CD4-positive, alpha-beta T cell treated with Interleukin-15 for 4 hours (primary cell): Measurements from ENCODE around the gene CNOT6.
"Not testable (repeated sequence)": the region's sequence is repeated elsewhere in the genome, so short reads cannot be mapped to it uniquely, and the experiment has no call there.

Experiments used
- DNase-seq: peaks from one replicate; pipeline ENCODE4 v3.0.0-alpha.2; 2020; ENCODE audit warnings: low spot score

Gene CNOT6

DNA sequence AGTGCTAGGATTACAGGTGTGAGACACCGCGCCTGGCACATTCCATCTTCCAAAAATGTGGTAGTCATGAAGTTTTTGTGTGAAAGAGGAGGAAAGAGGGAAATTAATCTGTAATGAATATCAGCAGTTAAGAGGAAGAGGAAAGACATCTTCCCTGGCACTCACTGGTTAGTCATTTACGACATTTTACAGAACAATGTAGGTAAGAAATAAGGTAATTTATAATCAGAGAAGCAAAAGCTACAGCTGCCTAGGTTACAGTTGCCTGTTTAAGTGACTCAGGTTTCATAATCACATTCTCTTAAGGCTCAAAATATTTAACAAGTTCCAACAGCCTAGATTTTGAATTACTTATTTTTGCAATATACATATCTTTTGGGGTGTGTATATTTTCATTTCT is 26.9 kb downstream of the CNOT6 start:
- DNase-seq: no peak

DNA sequence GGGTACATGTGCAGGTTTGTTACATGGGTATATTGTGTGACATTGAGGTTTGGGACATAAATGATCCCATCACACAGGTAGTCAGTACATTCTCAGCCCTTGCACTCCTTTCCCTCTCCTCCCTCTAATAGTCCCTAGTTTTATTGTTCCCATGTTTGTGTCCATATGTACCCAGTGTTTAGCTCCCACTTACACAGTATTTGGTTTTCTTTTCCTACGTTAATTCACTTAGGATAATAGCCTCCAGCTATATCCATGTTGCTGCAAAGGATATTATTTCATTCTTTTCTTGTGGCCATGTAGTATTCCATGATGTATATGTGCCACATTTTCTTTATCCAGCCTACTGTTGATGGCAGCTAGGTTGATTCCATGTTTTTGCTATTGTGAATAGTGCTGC is 27.4 kb downstream of the CNOT6 start:
- no peak for DNase-seq

DNA sequence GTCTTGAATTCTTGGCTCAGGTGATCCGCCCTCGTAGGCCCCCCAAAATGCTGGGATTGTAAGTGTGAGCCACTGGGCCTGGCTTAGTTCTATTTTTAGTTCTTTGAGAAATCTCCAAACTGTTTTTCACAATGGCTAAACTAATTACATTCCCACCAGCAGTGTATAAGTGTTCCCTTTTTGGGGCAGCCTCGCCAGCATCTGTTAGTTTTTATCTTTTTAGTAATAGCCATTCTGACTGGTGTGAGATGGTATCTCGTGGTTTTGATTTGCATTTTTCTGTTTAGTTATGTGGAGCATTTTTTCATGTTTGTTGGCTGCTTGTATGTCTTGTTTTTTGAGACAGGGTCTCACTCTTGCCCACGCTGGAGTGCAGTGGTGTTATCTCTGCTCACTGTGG is 28.2 kb downstream of the CNOT6 start:
- DNase-seq: no peak

DNA sequence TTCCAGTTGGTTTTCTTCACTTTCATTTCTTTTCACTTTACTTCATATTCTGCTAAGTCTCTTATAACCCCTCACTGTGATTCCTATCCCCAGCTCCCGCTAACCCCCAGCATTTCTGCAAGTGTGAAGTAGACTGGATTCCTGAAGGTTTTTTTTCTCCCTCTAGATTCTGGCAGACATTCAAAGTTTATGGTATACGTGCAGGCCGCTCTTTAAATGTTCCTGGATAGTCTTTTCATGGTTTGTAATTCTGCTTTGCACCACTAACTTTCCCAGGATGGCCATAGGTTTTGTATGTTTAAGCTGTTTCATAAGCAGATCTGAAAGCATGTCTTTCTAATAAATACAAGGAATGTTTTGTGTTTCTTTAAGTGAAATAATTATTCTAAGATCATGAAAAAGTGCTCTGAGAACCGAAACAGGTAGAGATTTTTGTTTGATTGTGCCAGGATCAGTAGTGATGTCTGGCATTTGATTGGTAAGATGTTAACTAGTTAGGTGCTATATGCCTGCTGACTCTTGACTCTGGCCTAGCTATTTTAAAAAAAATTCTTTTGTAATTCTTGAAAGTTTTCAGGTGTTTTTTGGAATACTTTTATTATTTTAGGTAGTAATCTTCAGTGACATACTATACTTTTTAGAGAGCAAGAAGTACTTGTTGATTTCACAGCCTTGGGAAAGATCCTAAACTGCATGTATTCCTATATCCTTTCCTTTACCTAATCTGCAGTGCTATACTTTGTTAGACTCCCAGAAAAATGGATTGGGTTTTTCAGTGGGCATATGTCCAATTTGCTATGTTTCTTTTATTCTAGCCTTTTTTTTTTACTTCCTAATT is 29.7 kb downstream of the CNOT6 start:
- DNase-seq: no peak

DNA sequence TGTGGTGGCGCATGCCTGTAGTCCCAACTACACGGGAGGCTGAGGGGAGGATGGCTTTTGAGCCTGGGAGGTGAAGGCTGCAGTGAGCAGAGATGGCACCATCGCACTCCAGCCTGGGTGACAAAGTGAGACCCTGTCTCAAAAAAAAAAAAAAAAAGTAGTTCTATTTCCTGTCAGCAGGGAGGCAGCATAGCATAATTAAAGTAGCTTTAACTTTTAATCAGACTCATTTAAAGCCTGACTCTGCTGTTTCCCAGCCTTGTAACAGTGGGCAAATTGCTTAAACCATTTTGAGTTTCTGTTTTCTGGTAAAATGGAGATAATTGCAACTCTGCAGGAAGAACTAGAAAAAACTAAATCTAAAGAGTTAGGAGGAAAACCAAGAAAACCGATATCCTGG is 31.2 kb downstream of the CNOT6 start:
- no peak for DNase-seq

DNA sequence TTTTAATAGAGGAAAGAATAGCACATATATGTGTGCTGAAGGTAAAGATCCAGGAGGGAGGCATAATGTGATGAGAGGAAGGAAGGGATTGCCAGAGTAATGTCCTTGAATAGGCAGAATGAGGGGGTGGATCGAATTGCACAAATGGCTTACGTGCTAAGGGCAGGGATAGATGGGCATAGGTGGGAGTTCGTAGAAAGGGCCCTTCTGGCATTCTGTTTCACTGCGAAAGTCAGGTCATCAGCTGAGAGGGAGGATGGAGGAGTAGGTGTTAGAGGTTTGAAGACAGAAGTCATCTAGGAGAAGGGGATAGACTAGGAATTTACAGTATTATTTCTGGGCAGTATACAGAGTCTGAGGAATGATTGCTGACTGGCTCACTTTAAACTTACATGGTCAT is 32.1 kb downstream of the CNOT6 start:
- DNase-seq: no peak

DNA sequence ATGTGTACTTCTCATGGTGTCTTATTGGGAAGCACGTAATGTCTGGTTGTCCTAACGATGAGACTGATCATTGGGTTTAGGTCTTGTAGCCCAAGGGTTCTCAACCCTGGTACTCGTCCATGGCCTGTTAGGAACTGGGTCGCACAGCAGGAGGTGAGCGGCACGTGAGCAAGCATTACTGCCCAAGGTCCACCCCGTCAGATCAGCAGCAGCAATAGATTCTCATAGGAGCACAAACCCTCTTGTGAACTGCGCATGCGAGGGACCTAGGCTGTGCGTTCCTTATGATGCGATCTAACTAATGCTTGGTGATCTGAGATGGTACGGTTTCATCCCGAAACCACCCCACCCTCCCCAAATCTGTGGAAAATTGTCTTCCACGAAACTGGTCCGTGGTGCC is 33.5 kb downstream of the CNOT6 start:
- no peak for DNase-seq

DNA sequence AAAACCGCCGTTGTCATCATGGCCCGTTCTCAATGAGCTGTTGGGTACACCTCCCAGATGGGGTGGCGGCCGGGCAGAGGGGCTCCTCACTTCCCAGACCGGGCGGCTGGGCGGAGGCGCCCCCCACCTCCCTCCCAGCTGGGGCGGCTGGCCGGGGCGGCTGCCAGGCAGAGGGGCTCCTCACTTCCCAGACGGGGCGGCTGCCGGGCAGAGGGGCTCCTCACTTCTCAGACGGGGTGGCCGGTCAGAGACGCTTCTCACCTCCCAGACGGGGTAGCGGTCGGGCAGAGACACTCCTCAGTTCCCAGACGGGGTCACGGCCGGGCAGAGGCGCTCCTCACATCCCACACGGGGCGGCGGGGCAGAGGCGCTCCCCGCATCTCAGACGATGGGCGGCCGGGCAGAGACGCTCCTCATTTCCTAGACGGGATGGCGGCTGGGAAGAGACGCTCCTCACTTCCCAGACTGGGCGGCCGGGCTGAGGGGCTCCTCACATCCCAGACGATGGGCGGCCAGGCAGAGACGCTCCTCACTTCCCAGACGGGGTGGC is 36.9 kb downstream of the CNOT6 start:
- not testable (repeated sequence) for DNase-seq

DNA sequence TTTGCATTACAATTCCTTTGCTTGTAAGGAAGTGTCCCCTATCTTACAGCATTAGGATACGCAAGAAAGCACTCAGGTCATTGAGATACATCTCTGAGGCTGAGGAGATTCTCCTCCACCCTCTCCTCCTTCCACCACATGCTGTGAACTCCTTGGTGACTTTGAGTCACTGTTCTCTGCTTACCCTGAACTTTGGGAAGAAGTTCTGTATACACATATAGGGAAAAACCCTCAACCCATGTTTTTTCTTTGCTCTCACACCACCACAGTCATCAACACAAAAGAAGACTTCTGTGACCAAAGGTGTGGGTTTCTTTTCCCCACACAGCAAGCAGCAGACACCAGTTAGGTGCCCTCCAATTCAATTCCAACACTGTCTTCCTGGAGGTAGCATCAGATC is 38.1 kb downstream of the CNOT6 start:
- DNase-seq: no peak

DNA sequence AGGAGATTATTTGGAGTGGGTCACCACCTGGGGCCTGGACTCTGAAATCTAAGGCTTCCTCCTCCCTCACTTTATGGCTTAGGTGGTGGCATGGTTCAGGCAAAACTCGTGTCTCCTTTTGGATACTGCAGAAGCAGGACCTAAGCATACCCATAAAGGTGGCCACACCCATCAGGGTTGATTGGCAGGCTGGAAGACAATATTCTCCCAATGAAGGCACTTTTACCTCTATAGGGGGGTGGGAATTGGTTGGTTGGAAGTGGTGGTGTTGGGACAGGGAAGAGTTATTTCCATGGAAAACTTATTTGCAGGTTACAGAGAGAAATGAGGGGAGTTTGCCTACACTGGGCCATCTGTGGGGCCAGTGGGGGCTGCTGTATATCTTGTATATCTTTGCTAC is 39.7 kb downstream of the CNOT6 start:
- DNase-seq: no peak

DNA sequence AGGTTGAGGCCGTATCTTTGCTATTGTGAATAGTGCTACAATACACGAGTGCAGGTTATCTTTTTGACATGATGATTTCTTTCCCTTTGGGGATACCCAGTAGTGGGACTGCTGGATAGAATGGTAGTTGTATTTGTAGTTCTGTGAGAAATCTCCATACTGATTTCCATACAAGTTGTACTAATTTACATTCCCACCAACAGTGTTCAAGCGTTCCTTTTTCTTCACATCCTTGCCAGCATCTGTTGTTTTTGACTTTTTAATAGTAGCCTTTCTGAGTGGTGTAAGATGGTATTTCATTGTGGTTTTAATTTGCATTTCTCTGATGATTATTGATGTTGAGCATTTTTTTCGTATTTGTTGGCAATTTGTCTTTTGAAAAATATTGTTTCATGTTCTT is 41.4 kb downstream of the CNOT6 start:
- DNase-seq: no peak

DNA sequence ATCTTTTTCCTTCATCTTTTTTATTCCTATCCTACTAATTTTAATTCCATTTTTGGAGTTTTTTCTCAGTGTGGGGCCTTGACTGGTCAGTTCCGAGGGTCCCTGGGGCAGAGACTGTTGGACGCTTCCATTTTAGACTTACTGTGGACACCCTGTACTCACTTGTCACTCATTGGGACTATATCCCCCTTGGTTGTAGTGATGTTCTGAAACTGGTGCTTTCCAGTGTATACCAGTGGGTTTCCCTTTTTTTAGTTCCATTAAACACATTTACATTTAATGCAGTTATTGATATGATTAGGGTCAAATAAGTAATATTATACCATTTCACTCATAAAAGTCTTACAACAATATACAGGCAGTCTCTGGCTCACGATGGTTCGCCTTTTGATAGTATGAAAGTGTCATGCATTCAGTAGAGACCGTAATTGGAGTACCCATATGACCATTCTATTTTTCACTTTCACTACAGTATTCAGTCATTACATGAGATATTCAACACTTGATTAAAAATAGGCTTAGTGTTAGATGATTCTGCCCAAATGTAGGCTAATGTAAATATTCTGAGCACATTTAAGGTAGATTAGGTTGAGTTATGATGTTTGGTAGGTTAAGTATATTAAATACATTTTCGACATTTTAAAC is 46.0 kb downstream of the CNOT6 start:
- no peak for DNase-seq

DNA sequence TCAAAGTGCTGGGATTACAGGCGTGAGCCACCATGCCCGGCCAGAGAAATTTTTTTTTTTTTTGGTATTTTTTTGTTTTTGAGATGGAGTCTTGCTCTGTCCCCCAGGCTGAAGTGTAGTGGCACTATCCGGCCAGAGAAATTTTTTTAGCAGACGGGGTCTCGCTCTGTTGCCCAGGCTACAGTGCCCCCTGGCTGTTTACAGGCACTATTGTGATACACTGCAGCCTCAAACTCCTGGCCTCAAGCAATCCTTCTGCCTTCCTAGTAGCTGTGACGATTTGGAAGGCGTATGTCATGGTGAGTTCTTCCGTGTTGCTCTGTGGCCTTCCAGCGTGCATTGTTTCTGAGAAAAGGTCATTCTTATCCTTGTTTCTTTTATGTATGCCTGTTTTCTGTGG is 47.5 kb downstream of the CNOT6 start:
- DNase-seq: no peak

DNA sequence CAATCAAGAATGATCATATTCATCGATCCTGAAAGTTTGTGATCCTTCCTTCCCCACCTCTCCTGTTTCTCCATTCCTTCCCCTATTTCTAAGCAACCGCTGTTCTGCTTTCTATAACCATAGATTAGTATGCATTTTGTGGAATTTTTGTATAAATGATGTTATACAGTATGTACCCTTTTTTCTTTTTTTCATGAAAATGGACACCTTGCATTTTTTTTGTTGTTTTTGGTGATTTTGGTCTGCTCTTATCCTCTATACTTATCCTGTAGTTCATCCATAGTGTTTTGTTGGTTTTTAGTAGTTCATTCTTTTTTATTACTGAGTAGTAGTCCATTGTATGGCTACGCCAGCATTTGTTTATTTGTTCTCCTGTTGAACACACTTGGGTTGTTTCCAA is 51.1 kb downstream of the CNOT6 start:
- DNase-seq: no peak

DNA sequence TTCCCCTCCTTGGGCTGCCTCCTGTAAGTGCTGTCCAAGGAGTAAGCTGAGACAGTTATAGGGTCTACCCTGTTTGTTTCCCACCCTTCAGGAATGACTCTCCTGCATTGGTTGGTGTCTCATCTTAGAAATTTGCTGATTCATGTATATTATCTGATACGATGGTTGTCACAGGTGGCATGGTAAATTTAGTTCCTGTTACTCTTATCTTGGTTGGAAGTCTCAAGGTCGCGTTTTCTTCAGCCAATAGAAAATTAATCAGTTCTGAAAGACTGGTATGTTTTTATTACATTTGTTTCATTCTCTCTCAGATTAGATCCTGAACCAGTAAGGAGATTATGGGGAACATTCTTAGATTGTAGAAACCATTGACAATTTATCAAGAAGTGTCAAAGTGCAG is 54.4 kb downstream of the CNOT6 start:
- DNase-seq: no peak

DNA sequence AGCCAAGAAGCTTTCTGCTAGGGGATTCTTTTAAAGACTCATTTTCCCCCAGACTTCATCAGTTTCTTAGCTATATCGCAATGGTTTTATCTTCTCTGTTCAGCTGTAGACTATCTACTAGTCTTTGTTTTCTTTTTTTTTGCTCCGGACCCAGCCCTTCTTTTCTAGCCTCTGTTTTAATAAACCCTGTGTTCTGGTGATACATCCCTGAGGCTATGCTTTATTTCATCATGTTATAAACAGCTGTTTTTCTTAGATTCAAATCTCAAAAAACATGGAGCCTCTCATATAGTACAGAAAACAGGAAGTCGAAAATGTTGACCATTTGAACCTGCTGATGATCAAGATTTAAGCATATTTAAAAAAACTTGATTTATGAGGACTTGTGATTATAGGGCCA is 59.4 kb downstream of the CNOT6 start:
- DNase-seq: no peak

DNA sequence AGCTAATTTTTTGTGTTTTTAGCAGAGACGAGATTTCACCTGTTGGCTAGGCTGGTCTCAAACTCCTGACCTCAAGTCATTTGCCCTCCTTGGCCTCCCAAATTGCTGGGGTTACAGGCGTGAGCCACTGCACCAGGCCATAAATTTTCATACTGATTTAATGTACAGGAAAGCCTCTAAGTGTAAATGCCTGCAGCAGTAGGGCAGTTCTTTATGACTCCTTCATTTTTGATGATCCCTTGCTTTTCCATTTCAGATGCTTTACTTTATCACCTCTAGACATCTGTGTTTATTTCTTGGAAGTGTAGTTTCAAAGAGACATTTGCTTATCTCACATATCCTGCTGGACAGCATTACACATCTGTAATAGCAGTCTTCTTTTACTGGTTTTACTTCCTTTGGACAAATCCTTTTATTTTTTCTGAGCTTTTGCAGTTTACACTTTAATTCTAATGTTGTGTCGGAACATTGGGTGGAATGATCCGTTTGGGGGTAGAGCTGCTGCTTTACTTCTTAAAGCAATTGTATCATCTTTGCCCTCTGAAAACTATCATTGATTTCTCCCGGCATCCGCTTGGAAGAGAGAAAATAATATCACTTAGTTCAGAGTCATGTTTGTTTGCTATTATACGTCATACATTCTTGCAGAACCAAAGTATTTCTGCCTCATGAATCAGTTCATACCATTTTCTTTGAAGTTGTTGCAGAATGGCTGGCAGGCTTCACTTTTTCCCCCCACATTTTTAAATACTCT is 61.2 kb downstream of the CNOT6 start:
- no peak for DNase-seq

DNA sequence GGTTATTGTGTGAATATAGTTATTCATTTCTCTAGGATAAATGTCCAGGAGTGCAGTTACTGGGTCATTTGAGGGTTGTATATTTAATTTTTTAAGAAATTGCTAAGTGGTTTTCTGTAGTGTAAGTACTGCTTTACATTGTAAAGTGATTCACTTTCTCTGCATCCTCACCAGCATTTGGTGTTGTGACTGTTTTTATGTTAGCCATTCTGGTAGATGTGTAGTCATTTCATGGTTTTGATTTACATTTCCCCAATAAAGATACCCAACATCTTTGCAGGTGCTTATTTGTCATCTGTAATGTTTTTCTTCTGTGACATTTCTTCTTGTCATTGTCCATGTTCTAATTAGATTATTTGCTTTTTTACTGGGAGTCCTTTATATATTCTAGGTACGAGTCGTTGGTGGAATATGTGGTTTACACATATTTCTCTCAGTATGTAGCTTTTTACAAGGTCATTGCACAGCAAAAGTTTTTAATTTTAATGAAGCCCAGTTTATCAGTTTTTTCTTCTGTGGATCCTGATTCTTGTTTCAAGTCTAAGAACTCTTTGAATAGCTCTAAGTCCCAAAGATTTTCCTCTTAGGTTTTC is 63.1 kb downstream of the CNOT6 start:
- no peak for DNase-seq

DNA sequence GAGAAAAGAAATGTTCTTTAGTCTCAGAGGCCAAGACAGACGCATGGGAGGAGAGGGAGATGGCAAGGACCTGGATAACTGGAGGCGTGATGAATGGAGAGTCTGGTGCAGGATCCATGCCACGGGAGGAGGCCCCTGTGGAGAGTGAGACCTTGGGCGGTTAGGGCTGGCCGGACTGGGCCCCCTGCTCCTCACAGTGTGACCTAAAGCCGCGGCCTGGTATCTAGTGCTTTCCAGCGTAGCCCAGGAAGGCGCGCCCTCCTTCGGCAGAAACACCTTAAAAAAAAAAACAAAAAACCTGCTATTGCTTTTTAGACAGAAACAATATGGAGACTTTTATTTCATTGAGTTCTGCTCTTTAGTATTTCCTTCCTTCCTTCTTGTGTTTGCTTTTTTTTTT is 64.1 kb downstream of the CNOT6 start:
- no peak for DNase-seq

DNA sequence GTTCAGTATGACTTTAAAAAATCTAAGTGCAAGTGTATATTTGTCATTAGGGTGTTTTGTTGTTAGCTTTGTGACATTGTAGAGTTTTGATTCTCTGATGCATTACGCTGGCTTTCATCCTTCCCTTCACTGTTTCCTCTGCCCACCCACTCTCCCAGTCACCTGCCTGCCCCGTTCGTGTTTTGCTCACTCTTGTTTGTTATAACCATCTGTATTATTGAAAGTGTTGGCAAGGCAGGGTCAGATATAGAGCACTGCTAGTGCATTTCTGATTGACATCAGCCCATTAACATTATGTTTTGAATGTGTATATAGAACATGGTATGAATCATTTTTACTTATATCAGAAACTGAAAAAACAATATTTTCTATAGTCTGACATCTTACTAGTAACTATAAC is 69.8 kb downstream of the CNOT6 start:
- DNase-seq: no peak

DNA sequence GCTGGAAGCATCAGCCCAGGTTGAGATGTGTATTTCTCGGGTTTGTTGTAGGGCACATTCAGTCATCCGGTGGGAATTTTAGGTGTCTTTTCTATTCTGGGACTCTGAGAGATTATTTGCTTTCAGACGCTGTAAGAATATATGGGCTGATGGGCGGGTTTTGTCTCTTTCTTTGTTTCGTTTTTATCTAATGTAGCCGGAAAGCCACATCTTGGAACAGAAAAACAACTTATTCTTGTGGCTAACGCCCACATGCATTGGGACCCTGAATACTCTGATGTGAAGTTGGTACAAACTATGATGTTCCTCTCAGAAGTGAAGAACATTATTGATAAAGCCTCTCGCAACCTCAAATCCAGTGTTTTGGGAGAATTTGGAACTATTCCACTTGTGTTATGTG is 74.7 kb downstream of the CNOT6 start:
- no peak for DNase-seq

DNA sequence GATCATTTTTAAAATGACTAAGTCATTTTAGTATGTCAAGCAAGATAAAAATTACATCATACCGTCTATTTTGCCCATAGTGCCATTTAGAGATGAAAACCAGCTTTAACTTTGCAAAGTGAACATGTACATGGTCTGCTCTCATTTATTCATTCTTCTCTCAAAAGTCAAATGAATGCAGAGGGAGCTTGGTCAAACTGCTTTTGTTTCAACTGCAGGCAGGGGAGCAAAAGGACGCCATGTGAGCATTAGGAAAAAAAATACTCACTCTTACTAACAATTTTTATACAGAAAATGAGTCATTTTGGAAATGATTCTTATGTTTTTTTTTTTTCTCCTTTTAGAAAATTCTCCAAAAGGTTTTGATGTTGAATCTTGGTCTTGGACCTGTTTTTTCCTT is 81.4 kb downstream of the CNOT6 start:
- no peak for DNase-seq

DNA sequence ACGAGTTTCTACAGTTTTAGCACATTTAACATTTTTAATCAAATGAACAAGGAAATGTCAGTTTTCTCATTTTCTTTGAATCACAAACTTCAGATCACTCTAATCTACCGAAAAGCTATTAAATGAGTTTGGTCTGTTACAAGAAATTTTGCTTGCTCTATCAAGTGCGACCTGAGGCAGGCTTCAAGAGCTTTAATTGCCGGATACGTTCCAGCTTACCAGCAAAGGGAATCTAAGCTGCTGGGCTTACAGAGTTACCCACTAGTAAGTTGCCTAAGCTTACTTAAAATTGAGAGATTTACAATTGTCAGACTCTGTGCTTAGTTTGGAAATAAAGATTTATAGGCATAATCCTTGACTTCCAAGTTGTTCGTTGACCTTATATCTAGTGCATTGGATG is 86.5 kb downstream of the CNOT6 start:
- DNase-seq: no peak
